NCI-H1694 treated with DMSO at 0.1 percent for 48 hours (cell line): Measurements from ENCODE around the gene PTTG1IP.

Experiments used
- DNase-seq: peaks from one replicate; lab custom pipeline; 2025; lab: John Stamatoyannopoulos, UW

The PTTG1IP gene

DNA sequence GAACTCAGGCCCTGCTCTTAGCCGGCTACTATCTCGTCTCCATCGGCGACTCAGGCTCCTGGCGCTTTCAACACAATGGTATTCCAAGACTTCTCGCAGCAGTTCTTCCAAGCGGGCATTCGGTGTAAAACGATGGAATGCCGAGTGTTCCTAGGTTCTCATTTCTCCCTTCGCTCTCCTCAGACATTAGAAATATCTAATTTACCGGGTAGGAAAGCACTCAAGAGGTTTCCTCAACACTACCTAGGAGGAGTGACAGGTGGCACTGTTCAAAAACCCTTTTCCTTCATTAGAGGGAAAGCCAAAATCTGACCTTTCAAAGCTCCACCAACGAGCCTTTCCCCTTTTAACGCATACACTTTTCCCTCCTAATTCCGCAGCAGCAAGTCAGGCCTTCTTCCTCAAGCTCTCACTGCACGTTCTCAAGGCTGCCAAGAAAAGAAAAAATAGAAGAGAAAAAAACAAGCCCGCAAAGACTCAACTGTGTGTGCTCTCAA lies 72.5 kb downstream of the PTTG1IP start:
- DNase-seq = peak; percentile 22

DNA sequence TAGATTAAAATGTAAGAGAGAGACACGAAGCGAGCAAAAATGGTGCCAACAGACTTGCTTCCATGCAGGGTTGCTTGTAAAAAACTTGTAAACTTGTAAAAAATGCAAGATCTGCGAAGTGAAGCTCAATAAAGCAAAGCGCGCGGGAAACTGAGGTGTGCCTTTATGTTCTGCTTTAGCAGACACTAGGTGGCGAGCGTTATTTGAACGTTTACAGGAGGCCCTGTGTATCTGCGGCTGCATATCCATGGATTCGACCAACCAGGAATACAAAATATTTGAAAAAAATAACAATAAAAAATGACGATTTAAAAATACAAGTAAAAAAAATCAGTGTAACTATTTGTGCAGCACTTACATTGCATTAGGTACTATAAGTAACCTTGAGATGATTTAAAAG lies 73.4 kb downstream of the PTTG1IP start:
- DNase-seq = peak; percentile 55

DNA sequence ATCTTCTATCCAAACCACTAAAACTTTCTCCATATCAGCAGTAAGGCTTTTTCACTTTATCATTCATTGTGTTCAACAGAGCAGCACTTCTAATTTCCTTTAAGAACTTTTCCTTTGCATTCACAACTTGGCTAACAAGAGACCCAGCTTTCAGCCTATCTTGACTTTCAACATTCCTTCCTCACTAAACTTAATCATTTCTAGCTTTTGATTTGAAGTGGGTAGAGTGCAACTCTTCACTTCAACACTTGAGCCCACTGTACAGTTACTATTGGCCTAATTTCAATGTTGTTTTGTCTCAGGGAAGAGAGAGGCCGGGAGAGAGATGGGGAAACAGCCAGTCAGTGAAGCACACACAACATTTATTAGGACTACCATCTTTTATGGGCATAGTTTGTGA lies 73.8 kb downstream of the PTTG1IP start:
- DNase-seq = no peak
